Stimulated activated CD8-positive, alpha-beta memory T cell treated with anti-CD3 and anti-CD28 coated beads, Interleukin-15, amount 100 ng/mL, for 24 hours (primary cell): ENCODE results near the gene DOCK3.
"Not testable (repeated sequence)": the region's sequence is repeated elsewhere in the genome, so short reads cannot be mapped to it uniquely, and the experiment has no call there.

Source experiments
- DNase-seq: peaks from one replicate; pipeline ENCODE4 v3.0.0-alpha.2; 2020; ENCODE audit warnings: low read depth

The DOCK3 gene

DNA sequence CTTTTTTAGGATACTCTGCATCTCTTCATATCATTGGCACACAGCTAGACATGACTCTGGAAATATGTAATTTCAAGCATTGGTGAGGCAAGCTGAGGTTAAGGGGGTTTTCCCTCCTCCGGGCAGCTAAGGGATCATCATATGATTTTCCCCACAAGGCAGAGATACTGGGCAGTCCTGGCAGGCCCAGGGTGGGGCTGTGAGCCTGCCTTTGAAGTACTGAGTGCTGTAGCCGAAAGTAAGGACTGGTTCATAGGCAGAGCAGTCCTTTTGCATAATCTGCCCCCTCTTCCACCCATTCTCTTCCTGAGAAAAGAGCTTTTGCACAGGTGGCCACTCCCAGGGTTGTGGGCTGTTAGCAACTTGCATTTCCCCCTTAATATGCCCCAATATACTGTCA, 541.6 kb downstream of the DOCK3 start:
- no peak for DNase-seq

DNA sequence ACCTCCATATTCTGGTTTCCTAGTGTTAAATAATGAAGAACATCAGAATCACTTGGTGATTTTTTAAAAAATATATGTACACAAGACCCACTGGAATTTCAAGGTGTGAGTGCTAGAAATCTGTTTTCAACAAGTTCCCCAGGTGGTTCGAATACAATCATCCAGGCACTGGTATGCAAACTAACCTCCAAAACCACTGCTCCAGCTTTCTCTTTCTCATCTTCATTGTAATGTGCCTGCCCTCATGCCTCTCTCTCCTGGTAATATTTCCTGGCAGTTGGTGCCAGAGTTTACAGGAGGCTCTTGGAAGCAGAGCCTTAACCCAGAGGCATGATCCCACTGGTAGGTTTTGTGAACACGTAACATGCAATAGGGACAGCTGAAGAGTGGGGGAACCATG, 547.2 kb downstream of the DOCK3 start:
- no peak for DNase-seq

DNA sequence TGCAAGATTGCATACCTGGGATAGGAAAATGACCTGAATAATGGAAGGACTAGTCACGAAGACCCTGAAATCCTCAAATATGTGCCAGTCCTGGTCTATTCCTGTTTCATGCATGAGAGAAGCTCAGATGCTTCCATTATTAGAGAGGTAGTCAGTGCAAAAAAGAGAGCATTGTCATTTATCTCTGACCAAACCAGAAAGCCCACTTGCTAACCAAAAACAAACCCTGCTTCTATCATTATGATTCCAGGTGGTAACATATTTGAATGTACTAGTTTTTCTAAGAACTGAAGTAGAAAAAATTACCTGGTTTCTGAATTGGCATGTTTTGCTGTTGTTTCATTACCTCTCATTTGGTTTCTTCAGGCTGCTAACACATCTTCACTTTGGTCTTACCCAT, 549.6 kb downstream of the DOCK3 start:
- no peak for DNase-seq

DNA sequence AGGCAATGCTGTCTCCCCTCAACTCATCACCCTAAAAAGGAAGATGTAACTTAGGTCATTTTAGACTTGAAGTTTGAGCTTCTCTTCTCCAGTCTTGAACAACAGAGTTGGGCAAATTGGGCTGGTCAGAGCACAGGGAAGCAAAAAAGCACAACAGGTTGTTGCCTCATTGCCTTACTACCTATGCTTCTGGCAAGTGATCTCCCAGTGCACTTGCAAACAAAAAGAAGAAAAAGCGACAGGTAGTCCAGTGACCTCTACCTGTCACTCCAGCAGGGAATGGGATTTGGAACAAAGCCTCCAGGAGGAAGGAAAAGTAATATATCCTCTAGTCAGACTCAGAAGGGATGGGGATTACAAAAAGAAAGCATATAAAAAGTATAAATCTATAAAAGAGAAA, 550.1 kb downstream of the DOCK3 start:
- no peak for DNase-seq

DNA sequence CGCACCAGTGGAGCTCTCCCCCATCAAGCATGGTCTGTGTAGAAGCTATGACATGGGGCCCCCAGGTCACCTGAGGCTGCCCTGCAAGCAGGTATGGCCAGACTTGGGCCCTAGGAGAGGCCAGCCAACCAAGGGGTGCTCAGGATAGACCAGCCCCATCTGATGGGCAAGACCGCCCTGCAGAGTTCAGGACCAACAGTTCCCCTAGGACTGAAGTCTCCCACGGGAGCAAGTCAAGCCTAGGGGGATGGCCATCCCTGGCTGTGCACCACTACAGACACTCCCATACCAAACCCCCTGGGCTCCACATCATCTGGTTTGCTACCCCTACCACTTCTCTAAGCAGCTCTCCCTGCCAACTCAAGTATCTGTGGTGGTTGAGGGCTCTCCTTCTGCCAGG, 568.2 kb downstream of the DOCK3 start:
- no peak for DNase-seq

DNA sequence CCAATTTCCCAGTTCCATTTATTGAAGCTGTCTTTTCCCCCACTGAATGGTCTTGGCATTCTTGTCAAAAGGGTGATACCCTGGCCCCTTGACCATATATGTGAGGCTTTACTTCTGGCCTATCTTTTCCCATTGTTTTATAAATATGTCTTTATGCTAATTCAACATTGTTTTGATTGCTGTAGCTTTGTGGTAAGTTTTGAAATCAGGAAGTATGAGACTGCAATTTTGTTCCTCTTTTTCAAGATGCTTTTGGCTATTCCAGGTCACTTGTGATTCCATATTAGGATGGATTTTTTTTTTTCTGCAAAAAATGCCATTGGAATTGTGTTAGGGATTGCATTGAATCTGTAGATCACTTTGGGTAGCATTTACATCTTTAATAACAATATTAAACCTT, 569.2 kb downstream of the DOCK3 start:
- no peak for DNase-seq

DNA sequence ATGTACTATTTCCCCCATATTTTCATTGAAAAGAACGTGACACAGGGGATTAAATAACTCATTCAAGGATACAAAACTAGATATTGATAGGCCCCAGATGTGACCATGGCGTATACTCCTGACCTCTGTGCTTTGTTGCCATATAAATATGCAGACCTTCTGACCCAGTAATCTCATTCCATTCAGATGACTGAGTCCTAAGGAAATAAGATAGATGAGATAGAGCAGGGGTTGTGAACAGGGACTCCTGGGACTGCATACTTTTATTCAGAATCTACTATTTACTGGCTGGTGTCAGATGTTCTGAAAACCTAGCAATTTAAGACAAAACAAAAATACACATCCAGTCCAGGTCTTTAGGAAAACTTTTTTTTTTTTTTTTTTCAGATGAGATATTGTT, 571.1 kb downstream of the DOCK3 start:
- DNase-seq = no peak

DNA sequence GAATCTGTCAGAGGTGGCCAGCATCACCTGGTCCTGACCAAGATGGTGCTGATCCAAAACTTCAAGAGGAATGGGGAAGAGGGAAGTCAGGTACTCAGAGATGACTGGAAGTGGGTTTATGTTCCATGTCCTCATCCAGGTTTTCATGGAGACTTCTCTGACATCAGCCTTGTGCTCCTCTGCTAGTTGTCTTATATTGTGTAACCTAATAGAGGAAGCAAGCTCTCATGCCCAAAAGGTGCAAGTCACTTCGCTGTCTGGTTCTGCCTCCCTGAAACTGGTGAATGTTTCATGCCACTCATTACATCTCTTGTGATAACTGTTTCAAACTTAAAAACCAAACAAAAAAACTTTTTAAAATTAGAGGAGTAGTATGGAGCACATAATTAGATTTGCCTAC, 583.1 kb downstream of the DOCK3 start:
- DNase-seq = no peak

DNA sequence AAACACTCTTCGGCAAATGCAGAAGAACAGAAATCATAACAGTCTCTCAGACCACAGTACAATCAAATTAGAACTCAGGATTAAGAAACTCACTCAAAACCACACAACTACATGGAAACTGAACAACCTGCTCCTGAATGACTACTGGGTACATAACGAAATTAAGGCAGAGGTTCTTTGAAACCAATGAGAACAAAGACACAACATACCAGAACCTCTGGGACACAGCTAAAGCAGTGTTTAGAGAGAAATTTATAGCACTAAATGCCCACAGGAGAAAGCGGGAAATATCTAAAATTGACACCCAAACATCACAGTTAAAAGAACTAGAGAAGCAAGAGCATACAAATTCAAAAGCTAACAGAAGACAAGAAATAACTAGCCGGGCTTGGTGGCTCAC, 589.4 kb downstream of the DOCK3 start:
- not testable (repeated sequence) for DNase-seq

DNA sequence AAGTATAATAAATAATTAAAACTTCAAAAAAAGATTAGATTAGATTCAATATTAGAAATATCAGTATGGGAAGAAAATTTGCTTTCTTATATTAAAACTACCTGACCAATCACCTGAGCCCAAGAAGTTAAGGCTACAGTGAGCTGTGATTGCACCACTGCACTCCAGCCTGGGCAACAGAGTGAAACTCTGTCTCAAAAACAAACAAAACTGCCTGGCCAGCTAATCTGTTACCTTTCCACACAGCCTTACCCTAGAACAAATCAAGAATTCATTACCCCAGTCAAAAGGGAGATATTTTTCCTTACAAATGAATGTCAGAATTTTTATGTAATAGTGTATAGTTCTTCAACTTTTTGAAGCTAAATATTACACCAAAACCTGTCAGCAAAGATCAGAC, 593.4 kb downstream of the DOCK3 start:
- DNase-seq = no peak

DNA sequence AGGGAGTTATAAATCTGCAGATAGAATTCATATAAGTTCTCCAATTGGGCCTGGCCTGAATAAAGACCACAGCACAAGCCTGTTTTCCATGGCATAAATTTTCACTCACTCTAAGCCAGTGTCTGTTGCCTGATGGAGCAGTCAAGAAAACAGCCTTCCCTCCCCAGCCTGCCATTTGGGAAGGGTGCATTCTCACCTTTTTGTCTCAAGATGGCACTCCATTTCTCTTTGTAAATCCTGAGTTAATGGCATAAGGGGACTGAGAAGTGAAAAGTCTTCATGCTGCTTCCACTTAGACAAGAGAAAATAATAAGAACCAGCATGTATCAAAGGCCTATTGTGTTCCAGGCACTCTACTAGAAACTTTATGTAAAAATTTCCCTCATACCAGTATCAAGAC, 594.7 kb downstream of the DOCK3 start:
- DNase-seq = no peak

DNA sequence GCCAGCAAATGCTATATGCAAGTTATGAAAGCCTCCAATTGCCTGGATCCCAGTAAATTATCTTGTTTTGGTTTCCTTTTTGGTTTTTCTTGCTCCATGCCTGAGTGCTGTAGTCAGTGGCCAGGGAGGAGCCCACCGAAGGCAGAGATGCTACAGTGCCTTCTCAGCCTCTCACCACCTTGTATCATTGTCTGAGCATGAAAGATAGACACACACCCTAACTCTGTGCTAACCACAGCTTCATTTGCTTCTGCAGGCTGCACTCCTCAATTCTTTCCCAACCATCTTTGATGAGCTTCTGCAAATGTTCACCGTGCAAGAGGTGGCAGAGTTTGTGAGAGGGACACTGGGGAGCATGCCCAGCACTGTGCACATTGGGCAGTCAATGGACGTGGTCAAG, 595.8 kb downstream of the DOCK3 start:
- DNase-seq = no peak

DNA sequence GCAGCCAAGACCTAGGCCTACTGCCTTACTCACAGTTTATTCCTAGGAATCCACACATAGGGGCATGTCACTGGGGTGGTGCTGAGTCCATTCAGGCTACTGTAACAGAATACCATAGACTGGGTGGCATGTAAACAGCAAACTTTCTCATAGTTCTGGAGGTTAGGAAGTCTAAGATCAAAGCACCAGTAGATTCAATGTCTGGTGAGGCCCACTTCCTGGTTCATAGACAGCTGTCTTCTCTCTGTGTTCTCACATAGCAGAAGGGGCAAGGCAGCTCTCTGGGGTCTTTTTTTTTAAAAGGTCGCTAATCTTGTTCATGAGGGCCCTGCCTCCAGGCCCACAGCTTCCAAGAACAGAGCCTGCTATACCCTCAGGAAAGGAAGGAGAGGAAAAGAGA, 596.4 kb downstream of the DOCK3 start:
- no peak for DNase-seq

DNA sequence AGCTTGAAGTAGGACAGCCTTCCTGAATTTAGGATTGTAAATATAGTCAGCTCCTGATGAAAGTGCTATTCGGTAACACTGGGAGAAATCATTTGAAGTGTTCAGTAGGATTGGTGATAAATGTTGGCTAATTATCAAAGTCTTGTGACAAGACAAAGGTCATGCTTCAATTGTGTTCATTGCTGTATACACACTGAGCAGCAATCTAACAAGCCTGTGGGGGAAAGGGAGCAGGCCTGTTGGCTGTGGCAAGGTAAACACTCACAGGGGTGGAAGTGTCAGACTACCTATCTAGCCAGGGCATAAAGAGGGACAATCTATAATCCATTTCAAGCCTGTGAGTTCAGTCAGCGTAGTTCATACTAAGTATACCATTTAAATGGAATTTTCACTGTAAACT, 599.3 kb downstream of the DOCK3 start:
- DNase-seq = no peak

DNA sequence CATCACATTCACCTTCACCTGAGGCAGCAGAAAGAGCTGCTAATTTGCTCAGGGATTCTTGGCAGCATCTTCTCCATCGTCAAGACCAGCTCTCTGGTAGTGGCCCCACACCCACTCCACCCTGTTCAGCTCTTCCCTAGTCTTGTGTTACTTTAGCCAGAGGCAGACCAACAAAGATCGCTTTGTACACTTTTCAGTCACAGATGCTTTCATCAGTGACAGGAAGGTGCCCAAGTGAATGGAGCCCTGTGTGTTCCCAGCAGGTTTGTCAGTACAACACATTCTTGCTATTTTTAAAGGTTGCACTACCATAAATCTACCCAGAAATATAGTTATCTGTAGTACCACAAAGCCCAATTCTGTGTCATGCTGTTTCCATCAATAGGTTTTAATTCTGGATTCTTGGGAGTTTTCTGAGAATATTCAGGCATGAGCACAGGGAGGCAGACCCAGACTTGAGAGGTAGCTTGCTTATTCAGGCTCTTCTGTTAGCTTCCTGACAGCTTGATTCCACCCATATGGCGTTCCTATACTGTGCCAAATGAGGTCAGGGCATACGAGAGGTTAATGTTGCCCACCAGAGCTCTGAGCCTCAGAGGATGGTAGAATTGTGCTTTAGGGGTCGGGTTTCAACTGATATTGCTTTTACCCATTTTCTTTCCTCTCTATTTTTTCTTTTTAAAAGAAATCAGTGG, 600.5 kb downstream of the DOCK3 start:
- DNase-seq = no peak

DNA sequence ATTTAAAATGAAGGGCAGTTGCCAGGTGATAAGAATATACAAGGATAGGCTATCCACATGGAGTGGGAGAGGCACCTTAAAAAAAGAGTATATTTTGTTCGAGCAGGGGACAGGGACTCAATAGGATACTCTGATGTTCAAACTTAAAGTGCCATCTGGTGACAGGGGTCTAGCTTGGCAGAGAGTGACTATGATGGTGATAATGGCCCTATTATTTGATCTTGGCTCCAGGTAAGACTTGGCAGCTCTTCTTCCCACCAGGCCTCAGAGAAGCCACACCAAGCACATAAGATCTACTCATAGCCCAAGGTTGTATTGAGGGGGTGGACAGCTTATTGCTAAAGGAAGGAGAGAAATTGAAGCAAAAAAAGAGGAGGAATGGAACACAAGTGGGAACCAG, 601.3 kb downstream of the DOCK3 start:
- no peak for DNase-seq

DNA sequence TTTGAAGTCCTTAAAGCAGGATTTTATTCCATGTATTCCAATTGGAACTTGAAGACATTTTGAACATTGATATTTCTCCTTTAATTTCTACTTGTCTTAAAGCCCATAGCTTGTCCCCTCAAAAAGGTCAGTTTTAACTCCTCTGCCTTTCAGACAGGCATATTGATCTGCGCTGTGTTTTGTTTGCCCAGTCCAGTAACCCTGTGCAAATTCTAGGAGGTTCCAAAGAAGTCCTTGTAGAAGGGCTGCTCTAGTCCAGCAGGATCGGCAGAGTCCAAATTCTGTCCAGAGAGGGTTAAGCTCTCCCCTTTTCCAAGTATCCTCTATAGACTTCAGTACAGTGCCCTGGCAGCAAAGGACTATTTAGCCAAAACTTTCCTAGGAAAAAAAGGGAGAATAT, 604.7 kb downstream of the DOCK3 start:
- DNase-seq = no peak

DNA sequence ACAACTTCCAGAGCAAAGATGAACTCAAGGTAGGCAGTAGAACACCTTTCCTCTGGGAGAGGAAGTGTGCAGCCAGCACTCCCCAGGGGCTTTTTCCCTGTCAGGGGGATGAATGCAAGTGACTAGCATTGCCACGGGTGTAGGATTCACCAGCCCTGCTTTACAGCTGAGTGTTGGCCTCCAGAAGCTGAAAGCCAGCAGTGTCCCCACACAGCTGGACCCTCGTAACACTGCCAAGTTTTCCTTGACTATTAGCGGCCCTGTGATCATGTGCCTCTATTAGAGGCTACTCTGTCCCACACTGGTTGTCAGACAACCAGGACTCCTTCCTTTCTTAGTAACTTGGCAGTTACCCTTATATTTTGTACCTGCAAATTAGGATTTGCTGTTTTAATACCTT, 605.4 kb downstream of the DOCK3 start:
- no peak for DNase-seq

DNA sequence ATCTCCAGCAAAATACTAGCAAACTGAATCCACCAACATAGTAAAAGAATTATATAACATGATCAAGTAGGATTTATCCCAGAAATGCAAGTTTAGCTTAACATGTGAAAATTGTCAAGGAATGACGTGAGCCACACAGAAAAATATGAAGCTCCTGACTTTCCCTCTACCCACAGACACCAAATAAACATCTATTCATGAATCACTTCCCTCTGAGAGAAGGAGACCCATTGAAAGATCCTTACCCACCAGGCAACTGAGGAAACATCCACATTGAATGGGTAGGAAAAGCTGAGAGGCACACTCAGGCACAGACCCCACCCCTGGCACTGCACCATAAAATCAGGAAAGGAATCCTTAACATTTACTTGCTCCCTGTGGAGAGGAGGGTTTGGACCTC, 608.2 kb downstream of the DOCK3 start:
- no peak for DNase-seq

DNA sequence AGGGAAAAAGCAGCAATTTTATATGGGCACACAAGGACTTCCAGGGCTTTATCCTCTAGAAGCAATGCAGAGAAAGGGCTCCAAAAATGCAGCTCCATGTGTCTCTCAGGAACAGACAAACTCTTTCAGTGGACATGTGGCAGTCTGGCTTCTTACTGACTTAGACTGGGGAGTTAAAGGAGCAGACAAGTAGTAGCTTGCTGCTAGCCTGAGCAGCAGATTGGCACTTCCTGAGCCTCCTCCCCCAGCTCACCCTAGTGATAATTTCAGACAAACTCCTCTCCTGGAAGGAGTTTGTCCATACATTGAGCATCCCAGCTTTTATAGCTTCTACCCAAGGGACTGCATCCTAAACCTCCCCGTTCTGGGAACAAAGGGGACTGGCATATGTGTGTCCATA, 608.7 kb downstream of the DOCK3 start:
- DNase-seq = no peak

DNA sequence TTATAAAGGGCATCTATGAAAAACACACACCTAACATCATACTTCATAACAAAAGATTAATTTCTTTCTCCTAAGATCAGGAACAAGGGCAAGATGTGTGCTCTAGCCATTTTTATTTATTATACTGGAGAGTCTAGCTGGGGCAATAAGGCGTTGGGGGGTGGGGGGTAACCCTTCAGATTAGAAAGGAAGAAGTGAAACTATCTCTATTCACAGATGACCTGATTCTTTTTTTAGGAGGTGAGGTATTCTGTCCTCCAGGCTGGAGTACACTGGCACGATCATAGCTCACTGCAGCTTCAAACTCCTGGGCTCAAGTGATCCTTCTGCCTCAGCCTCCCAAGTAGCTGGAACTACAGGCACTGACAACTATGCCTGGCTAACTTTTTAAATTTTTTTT, 620.9 kb downstream of the DOCK3 start:
- DNase-seq = no peak

DNA sequence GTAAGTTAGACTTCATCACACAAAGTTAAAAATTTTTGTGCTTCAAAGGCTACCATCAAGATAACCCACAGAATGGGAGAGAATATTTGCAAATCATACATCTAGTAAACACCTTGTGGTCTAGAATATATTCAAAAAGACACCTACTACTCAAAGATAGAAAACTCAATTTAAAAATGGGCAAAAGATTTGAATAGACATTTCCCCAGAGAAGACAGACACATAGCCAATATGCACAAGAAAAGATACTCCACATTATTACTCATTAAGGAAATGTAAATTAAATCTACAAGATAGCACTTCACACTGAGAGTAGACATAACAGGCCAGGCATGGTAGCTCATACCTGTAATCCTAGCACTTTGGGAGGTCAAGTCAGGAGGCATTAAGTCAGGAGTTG, 622.6 kb downstream of the DOCK3 start:
- no peak for DNase-seq

DNA sequence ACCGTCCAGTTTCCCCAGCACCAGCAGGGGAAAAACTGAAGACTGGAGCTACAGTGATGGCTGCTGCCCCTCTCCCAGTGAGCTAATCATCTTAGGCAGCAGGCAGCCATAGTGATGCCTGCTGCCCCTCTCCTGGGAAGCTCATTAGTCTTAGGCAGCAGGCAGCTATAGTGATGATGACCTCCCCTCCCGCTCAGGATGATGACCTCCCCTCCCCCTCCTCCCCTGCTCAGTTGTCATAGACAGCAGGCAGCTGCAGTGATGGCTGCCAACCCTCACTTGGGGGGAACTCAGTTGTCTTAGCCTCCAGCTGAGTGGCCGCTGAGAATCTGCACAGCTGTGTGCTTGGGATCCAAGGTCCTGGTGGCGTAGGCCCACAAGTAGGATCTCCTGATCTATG, 629.5 kb downstream of the DOCK3 start:
- DNase-seq = no peak

DNA sequence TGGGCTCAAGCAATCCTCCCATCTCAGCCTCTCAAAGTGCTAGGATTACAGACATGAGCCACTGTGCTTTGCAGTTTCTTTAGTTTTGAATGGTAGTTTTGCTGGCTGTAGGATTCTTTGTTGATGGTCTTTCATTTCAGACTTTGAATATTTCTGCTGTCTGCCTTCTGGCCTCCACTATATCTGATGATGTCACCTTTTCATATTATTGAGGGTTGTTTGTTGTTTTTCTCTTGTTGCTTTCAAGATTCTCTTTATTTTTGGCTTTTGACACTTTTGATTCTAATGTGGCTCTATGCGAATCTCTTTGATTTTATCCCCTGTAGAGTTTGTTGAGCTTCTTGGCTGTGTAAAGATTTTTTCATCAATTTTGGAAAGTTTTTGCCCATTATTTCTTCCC, 631.4 kb downstream of the DOCK3 start:
- DNase-seq = no peak

DNA sequence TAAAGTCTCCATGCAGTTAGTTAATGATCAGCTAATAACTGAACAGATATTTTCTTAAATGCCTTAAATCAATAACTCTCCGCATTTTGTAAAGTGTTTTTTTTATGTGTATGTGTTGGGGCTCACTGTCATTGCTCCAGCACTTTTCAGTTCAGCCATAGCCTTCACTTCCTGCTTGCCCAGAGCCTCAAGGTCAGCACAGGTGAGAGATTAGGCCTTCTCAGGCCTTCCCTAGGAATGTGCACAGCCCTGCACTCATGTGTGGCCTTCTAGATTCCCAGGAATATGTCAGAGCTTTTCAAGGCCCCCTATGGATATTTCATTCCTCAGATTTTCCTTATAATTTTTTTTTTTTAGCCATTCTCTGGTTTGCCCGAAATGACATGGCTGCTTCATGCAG, 632.7 kb downstream of the DOCK3 start:
- DNase-seq = no peak
